ENCODE data around the gene PTGDS.

- TF ChIP-seq CTCF (IDR thresholded peaks at IDR 0.05; ENCODE audit: low read depth, low read length), result no peak
- TF ChIP-seq EZH2phosphoT487 (IDR thresholded peaks at IDR 0.05; ENCODE audit: low read depth), result no peak
These were observed 19.3 kb downstream of the PTGDS start, which contains the start of gene CLIC3 for GRCh38 chr9:136996361-136997292.

Measured in OCI-LY3 (cell line).